Activated CD8-positive, alpha-beta memory T cell treated with anti-CD3 and anti-CD28 coated beads for 36 hours (primary cell): ENCODE results near the gene ERFE. TPM values are rescaled to one million over a fixed set of nuclear protein-coding genes. Genes with fewer than 3 reads are reported as not detected.

Source experiments
- CTCF ChIA-PET: fragments of 350-600 bp; sonication (Branson Sonifier 250); formaldehyde crosslinking; loops from one replicate; lab custom pipeline; 2021; ENCODE audit warnings: antibody characterized with exemption; lab: Charles Lee
- POLR2A ChIA-PET: fragments of 350-600 bp; sonication (Branson Sonifier 250); formaldehyde crosslinking; loops from one replicate; lab custom pipeline; 2021; ENCODE audit warnings: antibody characterized with exemption; lab: Charles Lee
- total RNA-seq, 2 experiments: library from RNA; stranded (reverse); gene quantifications; one replicate each; pipeline ENCODE4 v1.2.3, GENCODE V29; 2021

ERFE gene
- total RNA-seq, 2 experiments from 2014 or later, result 0.08 to 0.21 TPM

DNA sequence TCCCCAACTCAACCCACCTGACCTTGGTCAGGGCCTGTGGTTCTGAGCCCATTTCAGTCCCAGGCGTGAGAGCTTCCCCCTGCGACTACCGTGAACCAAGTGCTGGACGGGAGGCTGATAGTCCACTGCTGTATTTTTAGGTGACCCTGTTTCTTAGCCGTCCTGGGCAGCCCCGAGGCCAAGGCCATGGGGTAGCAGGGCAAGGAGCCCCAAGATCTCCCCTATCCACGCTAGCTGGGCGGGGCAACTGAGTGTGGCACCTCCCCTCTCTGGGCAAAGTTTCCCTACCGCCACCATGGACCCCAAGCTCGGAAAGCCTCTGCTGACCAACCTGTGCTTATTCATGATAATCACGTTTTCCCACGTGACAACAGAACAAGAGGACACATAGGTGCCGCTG, 20.9 kb upstream of the ERFE start:
- POLR2A ChIA-PET, result no interaction called here
- CTCF ChIA-PET, result interaction anchor here (0.8 kb wide), 1 partner anchor 168 kb away, joined by 3 read pairs; no protein-coding TSS in a partner anchor

DNA sequence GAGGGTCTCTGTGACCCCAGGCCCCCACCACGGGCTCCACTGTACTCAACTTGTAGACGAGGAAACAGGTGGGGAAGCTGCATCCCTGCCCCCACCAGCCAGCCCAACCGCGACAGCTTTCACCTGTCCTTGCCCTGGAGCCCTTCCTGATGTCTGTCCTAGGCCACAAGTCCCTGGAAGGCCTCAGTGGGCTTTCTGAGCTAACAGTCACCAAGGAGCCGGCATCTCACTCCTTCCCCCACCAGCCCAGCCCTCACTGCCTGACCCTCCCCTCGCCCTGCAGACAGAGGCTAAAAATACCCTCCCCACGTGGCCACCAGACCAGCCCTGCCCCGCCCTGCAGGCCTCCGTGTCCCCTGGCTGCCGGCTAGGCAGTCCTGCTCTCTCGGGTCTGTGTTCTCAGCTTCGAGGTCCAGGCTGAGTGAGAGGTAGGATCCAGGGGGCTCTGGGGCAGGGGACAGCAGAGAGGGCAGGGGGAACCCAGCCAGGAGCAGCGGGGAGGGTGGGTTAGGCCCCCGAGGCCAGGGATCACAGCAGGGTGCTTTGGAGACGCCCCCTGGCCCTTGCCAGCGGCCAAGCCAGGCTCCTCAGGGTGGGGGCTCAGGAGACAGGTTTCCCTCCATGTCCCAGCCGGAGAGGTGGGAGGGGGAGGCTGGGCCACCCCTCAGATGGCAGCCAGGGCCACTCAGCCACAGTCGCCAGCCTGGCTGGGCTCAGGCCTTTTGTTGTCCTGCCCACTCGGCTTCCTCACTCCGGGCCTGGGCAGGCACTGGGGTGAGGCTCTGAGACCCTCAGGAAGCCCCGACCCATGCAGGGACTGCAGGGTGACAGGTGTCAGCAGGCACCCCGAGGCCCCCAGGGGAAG, 20.2 kb upstream of the ERFE start, which contains the start of gene KLHL30:
TSS of gene KLHL30 (plus strand) at position 338 of the 865 bp plus-strand sequence. CDS start 2,087 bp downstream, outside the sequence.
- ChIA-PET CTCF (interaction anchor here (0.7 to 0.8 kb wide), 3 partner anchors 27 to 169 kb away, joined by 3 to 4 read pairs (median 3); no protein-coding TSS in a partner anchor), POLR2A (no interaction called here)

DNA sequence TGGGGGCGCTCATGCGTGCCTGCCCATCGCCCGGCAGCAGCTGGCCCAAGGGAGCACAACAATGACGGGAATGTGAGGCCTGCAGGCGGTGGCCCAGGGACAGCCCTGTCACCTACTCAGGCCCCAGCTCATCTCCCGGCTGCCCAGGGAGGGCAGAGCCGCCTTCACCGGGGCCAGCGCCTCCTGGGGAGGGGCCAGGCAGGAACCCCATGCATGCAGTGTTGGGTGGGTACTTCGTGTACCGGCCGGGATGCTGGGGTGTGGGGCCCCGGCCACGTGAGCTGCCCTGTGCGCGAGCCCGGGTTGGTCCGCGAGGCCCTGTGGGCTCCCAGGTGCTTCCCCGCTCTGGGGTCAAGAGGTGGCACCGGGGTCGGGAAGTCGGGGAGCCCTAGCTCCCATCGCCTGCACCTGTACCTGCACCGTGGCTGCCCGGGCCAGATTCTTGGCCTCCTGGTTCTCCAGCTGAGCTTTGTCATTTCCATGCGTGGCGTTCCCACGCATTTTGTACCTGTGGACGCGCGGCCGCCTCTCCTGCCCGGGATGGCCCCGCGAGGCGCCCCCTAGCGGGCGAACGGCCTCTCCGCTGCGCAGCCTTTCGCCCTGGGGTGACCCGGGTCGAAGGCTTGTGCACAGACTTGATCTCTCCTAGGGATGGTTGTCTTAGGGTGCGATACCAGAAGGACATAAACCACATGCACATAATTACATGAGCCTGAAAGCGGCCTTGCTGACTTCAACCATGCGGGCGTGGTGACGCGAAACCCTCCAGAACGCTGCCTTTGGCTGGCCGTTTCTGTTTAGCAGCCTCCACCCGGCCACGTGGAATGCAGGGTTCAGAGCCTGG, 19.4 kb upstream of the ERFE start:
- POLR2A ChIA-PET, result no interaction called here
- CTCF ChIA-PET, result interaction anchor here (0.7 to 1.4 kb wide), 3 partner anchors 28 to 160 kb away, joined by 3 to 4 read pairs (median 3); no protein-coding TSS in a partner anchor

DNA sequence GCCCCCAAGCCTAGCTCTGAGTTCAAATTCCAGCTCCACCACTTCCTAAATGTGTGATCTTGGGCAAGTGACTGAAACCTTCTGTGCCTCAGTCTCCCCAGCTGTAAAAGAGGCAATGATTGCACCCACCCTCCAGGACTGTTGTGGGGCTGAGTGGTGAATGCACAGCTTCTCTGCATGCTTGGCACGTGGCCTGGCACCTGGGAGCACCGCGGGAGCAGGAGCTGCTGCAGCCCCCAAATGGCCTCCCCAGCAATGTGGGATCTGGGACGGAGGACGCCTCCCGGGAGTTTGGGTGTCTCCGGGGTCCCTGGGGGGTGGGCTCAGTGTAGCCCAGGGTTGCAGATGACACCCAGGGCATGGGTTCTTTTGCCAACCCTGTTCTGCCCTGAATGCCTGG, 18.7 kb upstream of the ERFE start:
- ChIA-PET CTCF (interaction anchor here (1.4 kb wide), 1 partner anchor 161 kb away, joined by 3 read pairs; no protein-coding TSS in a partner anchor), POLR2A (no interaction called here)

DNA sequence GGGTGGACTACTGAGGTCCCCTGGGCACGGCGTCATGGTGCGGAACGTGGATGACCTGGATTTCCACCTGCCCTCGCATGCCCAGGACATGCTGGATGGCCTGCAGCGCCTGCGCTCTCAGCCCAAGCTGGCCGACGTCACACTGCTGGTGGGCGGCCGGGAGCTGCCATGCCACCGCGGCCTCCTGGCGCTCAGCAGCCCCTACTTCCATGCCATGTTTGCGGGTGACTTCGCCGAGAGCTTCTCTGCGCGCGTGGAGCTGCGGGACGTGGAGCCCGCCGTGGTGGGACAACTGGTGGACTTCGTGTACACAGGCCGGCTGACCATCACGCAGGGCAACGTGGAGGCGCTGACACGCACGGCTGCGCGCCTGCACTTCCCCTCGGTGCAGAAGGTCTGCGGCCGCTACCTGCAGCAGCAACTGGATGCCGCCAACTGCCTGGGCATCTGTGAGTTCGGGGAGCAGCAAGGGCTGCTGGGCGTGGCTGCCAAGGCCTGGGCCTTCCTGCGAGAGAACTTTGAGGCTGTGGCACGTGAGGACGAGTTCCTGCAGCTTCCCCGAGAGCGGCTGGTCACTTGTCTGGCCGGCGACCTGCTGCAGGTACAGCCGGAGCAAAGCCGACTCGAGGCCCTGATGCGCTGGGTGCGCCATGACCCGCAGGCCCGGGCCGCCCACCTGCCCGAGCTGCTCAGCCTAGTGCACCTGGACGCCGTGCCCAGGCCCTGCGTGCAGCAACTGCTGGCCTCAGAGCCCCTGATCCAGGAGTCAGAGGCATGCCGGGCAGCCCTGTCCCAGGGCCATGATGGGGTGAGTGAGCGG, 17.8 kb upstream of the ERFE start:
- ChIA-PET CTCF (interaction anchor here (1.4 kb wide), 1 partner anchor 162 kb away, joined by 3 read pairs; no protein-coding TSS in a partner anchor), POLR2A (no interaction called here)

DNA sequence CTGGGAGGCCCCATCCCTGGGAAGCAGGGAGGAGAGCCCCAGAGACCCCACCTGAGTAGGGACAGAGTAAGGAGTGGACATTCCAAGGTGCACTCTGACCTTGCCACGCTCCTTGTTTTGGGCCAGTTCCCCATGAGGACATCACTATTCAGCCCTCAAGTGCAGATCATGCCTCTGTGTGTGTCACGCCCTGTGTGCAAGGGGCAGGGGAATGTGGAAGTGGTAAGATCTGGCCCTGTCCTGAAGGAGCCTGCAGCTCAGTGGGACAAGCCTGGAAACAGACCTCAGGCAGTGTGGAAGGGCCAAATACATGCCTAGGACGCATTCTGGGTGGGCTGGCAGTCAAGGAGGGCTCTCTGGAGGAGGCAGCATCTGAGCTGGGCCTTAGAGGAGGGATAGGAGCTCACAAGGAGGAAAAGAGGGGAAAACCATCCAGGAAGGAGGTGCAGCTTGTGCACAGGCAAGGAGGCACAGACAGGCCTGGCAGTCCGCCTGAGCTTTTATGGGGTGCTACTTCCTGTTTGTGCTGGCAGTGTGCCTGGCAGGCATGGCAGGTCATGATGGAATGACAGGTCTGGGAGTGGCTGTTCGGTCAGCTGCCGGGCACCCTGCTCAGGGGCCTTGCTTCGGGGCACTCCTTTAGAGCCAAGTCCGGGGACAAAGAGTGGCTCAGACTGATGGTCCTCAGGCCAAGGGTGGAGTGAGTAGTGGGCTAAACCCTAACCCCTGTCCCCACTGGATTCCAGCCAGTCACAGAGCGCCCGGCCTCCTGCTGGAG, 17.0 kb upstream of the ERFE start:
- ChIA-PET POLR2A (no interaction called here), CTCF (no interaction called here)

DNA sequence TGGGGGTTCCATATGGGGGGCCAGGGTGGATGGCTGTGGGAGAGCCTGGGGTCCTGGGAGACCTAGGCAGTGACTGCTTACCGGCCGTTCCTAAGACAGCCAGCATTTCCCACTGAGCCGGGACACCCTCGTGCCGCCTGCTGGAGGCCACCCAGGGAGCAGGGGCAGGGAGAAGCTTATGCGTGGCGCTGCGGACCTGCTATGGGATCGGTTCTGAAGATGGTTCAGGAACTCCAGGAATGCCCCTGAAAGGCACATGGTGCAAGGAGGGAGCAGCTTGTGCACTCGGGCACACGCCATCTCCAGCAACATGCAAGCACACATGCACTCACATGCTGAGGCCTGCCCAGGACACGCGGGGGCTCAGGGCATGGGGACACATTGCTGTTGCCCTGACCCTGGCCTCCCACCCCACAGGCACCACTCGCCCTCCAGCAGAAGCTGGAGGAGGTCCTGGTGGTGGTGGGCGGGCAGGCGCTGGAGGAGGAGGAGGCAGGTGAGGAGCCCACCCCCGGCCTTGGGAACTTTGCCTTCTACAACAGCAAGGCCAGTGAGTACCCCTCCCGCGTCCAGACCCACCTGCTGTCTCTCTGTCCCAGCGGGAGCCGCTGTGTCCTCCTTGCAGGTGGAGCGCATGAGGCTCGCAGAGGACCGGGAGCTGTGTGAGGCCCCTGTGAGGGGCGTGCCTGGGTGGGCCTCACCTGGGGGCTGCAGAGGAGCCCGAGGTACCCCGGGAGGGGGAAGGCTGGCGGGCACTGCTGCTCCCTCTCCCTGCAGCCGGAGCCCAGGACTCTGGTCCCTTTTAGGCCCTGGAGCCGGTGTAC, 16.2 kb upstream of the ERFE start:
- ChIA-PET CTCF (no interaction called here), POLR2A (no interaction called here)

DNA sequence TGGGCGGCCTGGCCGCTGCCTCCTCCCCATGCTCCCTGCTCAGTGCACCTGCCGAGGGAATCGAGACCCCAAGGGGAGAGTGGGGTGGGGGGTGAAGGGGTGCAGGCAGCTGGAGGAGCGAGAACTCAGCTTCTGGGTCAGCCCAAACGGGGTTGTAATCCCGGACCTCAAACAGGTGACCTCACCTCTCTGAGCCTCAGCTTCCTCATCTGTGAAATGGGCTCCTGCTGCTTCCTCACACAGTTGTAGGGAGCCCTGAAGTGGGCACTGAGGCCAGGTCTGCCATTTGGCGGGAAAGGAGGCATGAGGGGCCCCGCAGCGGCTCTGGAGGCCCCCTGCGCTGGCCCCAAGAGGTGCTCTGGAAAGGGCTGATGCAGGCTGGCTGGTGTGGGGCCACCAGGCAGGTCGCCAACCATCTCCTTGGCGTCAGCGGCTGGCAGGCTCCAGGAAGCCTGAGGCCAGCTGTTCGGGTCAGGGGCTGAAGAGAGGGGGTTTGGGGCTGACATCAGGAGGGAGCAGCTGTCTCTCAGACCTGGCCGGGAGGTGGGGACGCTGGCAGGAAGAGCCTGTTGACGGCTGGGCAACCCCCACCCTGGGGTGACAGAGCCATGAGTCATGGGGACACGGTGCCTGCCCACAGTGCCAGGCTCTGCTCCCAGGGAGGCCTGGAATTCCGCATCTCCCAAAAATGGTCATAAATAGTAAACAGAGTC, 15.4 kb upstream of the ERFE start:
- ChIA-PET CTCF (interaction anchor here (0.5 kb wide), 1 partner anchor 333 kb away, joined by 3 read pairs; no protein-coding TSS in a partner anchor), POLR2A (no interaction called here)

DNA sequence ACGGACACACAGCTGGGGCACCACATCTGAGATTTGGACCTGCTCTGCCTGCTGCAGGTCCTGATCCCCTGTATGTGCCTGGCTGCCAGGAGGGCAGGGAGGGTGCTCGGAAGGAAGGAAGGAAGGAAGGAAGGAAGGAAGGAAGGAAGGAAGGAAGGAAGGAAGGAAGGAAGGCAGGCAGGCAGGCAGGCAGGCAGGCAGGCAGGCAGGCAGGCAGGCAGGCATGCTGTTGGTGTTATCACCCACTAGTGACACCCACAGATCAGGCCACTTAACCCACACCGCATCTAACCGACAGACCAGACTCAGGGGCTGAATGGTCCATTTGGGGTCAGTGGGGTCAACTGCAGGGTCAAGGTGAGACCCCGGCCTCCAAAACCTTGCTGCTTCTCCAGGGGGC, 14.5 kb upstream of the ERFE start:
- CTCF ChIA-PET, result no interaction called here
- POLR2A ChIA-PET, result no interaction called here

DNA sequence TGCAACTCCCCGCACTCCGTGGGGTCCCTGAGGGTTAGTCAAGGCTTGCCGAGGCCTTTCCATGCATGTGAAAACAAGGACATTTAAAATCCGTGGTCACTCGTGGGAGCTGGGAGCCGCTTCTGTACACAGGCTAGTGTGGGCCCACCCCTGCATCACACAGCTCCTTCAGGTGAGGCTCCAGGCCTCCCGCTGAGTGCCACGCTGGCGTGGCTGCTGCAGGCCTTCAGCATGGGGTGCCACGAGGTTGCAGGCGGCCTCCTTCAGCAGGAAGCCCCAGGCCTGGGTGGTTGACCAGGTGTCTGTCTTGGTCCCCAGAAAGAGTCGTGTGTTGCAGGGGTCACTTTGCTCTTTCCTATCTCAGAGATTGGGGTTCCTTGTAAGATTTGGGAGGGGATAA, 13.7 kb upstream of the ERFE start:
- ChIA-PET POLR2A (no interaction called here), CTCF (no interaction called here)

DNA sequence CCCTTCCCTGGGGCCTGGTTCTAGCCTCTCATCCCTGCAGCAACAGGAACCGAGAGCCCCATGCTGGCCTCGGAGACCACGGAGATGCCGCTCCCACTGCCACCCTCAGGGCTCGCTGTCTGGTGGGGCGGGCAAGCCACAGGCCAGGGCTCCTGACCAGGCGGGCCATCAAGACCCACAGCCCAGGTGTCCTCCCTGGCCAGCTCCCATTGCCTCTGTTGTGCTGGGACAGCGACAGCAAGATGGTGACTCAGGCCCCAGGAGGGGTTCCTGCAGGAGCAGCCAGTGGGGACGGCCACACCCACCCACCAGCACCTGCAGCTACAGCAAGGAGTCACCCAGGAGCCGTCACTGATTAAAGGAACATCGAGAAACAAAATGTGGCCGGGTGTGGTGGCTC, 12.9 kb upstream of the ERFE start:
- CTCF ChIA-PET, result no interaction called here
- POLR2A ChIA-PET, result no interaction called here

DNA sequence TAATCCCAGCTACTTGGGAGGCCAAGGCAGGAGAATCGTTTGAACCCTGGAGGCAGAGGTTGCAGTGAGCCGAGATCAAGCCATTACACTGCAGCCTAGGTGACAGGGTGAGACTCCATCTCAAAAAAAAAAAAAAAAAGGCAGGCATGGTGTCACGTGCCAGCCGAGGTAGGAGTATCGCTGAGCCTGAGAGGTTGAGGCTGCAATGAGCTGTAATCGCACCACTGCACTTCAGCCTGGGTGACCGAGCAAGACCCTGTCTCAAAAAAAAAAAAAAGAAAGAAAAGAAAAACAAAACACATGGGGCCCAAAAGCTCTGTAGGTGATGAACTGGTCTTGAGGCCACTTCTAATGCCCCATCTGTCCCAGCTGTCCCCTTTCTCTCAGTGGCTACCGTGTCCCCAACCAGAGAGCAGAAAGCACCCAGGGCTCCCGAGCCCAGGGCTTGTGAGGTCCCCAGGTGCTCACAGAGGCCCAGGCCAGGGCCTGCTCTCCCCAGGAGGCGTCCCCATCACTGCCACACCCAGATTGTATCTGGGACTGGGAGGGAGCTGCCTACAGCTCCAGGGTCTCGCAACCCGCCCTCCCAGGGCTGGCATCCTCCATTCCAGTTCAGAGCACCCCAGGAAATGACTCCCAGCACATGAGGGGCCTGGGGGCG, 11.8 kb upstream of the ERFE start:
- ChIA-PET CTCF (interaction anchor here (0.7 kb wide), 1 partner anchor 556 kb away, joined by 4 read pairs; no protein-coding TSS in a partner anchor), POLR2A (no interaction called here)

DNA sequence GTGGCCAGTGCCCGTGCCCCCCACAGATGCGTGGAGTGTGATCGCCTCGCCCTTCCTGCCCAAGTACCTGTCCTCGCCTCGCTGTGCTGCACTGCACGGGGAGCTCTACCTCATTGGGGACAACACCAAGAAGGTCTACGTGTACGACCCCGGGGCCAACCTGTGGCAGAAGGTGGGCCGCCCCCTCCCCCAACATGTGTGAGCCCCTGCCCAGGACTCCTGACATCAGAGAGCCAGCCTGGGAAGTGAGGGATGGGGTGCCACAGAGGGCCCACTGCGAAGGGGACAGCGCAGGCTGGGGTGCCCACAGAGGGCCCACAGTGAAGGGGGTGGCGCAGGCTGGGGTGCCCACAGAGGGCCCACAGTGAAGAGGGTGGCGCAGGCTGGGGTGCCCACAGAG, 9.8 kb upstream of the ERFE start:
- CTCF ChIA-PET, result no interaction called here

DNA sequence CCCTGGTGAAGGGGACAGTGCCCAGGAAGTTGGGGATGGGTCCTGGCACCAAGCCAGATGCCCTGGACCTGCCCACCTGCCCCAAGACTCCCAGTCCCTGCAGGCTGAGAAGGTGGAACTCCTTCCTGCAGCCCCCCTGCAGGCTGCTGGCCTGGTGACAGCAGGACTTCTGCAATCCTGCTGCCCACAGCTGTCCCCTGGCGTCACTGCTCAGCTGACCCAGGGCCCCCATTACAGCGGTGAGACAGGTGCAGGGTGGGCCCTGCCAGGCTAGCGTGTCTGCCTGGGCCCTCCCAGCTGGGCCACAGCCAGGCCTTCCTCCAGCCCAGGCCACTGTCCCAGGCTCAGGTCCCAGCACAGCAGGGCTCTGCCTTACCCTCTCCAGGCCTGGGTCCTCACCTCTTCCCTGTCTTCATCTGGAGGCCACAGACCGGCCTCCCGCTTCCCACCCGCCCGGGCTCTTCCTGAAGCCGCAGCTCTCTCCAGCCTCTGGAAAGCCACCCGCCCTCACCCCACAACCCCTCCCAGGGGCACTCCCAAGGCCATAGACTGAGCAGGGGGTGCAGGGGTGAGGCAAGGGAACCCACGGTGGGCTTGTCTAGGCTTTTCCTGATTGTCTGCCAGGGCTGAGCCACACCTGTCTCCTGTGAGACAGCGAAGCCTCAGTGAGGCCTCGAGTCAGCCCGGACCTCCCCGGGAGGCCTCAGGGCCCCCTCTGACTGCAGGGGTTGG, 8.8 kb upstream of the ERFE start:
- ChIA-PET POLR2A (no interaction called here), CTCF (no interaction called here)

More for the DNA sequence above, 9.8 kb upstream of the ERFE start:
- POLR2A ChIA-PET, result no interaction called here

DNA sequence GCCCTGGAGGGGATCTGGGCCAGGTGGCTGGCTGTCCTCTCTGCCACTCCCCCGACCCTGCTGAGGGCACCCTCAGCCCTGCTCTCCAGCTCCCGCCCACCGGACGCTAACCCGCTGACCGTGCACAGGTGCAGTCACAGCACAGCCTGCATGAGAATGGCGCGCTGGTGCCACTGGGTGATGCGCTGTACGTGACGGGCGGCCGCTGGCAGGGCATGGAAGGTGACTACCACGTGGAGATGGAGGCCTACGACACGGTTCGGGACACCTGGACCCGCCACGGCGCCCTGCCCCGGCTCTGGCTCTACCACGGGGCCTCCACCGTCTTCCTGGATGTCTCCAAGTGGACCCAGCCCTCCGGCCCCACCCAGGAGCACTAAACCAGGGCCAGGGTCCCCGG, 8.1 kb upstream of the ERFE start:
- ChIA-PET CTCF (no interaction called here), POLR2A (no interaction called here)

DNA sequence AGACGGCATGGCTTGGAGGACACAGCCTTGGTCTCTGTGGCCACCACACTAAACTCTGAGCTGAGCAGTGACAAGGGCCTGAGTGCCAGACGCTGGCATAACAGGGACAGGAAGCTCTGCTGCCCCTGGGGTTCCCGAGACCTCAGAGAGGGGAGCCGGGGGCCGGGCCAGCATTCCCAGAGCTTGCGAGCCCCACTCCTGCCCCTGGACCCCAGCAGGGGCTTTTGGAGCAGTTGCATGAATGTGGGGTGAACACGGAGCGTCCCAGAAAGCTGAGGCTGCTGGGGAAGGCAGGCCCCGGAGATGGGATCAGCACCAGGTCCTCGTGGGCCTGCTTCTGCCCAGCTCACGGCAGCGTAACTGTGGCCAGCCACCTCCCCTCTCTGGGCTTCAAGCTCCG, 7.6 kb upstream of the ERFE start:
- ChIA-PET POLR2A (no interaction called here), CTCF (no interaction called here)
